NT2/D1 (cell line): ENCODE results near the gene UBAP1.

ENCODE experiments used
- SUZ12 ChIP-seq: IDR thresholded peaks from 2 replicates; pipeline ENCODE4 v1.6.1; 2011; ENCODE audit not compliant: insufficient read length, insufficient read depth; ENCODE audit errors: extremely low read depth
- YY1 ChIP-seq: IDR thresholded peaks from 2 replicates; pipeline ENCODE4 v1.6.1; 2011; ENCODE audit not compliant: insufficient read length, insufficient read depth
- ZNF274 ChIP-seq: IDR thresholded peaks from 2 replicates; pipeline ENCODE4 v1.6.1; 2011; ENCODE audit warnings: mild to moderate bottlenecking, low read depth, low read length

DNA sequence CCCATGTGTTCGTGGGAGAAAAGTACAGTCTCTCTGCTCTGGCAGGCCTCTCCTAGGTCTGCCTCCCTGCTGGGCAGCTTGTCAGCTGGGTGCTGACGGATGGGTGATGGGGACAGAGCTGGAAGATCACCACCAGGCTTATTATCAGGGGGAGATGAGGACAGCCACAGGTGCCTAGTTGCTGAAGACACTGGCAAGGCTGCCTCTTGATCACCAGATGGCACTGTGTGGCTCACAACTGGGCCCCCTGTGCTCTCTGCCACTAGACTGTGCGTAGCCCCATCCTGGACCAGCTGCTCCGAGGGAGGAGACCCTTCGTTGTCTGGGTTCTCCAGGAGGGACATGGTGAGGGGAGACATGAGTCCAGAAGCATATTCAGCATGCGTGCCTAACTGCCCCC, 77.3 kb downstream of the UBAP1 start:
- no peak for TF ChIP-seq ZNF274
- no peak for TF ChIP-seq YY1
- TF ChIP-seq SUZ12 = no peak
